Measurements from ENCODE around the gene LRMDA. TPM values are rescaled to one million over a fixed set of nuclear protein-coding genes. Genes with fewer than 3 reads are reported as not detected.
A peak's percentile ranks its signal among the peaks of the same experiment; 100 is the strongest.

LRMDA gene
- total and polyA plus RNA-seq, 2 of the 13 experiments (the other 11 are each of a cell fraction or from before 2014, with no cell fraction given): 13.4 to 22.0 TPM

- TF ChIP-seq MAFF (IDR thresholded peaks at IDR 0.05; ENCODE audit: low read depth, low read length): no peak; the same call in 1 of the 2 replicates
- TF ChIP-seq ATF5 (CRISPR knock-in tag; IDR thresholded peaks at IDR 0.05; ENCODE audit: low read depth): no peak
- peak; percentile 75 for TF ChIP-seq ARNT2 (CRISPR knock-in tag; IDR thresholded peaks at IDR 0.05; ENCODE audit: low read depth)
- TF ChIP-seq POLR2AphosphoS2 (IDR thresholded peaks at IDR 0.05; ENCODE audit: low read depth, low read length): no peak
- peak; percentile 47; the same call in 1 of the 2 replicates for TF ChIP-seq MYC (CRISPR knock-in tag; IDR thresholded peaks at IDR 0.05; ENCODE audit: borderline replicate concordance)
- 0 out of 2 replicates have a peak, but pooled peaks have one; percentile 55 for TF ChIP-seq ZNF775 (CRISPR knock-in tag; IDR thresholded peaks at IDR 0.05; ENCODE audit: borderline replicate concordance)
- peak; percentile 94 for TF ChIP-seq CBFB (CRISPR knock-in tag; IDR thresholded peaks at IDR 0.05)
- TF ChIP-seq ZBTB38 (CRISPR knock-in tag; IDR thresholded peaks at IDR 0.05): peak; percentile 74
- peak; percentile 85 for TF ChIP-seq KAT8 (CRISPR knock-in tag; IDR thresholded peaks at IDR 0.05)
- TF ChIP-seq LCORL (IDR thresholded peaks at IDR 0.05): no peak
- peak; percentile 88 for TF ChIP-seq LCORL (CRISPR knock-in tag; IDR thresholded peaks at IDR 0.05)
- TF ChIP-seq SP4 (CRISPR knock-in tag; IDR thresholded peaks at IDR 0.05): peak; percentile 30; the same call in 1 of the 2 replicates
- TF ChIP-seq MLLT10 (CRISPR knock-in tag; IDR thresholded peaks at IDR 0.05): no peak
- peak; percentile 93; the same call in 1 of the 2 replicates for TF ChIP-seq ZNF350 (CRISPR knock-in tag; IDR thresholded peaks at IDR 0.05; ENCODE audit: borderline replicate concordance, low read depth)
- no peak; the same call in 1 of the 2 replicates for TF ChIP-seq PHF20 (CRISPR knock-in tag; IDR thresholded peaks at IDR 0.05)
- no peak for TF ChIP-seq PRPF4 (IDR thresholded peaks at IDR 0.05; ENCODE audit: low read depth, low read length, poor library complexity, severe bottlenecking)
- TF ChIP-seq ZNF121 (CRISPR knock-in tag; IDR thresholded peaks at IDR 0.05): no peak
- peak; percentile 94 for TF ChIP-seq ZMYM4 (CRISPR knock-in tag; IDR thresholded peaks at IDR 0.05)
- no peak for TF ChIP-seq ARHGAP35 (CRISPR knock-in tag; IDR thresholded peaks at IDR 0.05; ENCODE audit: borderline replicate concordance)
- TF ChIP-seq ZNF770 (CRISPR knock-in tag; IDR thresholded peaks at IDR 0.05): peak; percentile 66
- no peak for TF ChIP-seq SNRNP70 (IDR thresholded peaks at IDR 0.05; ENCODE audit: low read depth, low read length)
- TF ChIP-seq ZBTB2 (CRISPR knock-in tag; IDR thresholded peaks at IDR 0.05; ENCODE audit: low read depth): no peak
- TF ChIP-seq CENPT (CRISPR knock-in tag; IDR thresholded peaks at IDR 0.05; ENCODE audit: low read depth): no peak
- TF ChIP-seq ZNF256 (CRISPR knock-in tag; conservative IDR thresholded peaks at IDR 0.05): no peak
- no peak for TF ChIP-seq ZNF572 (CRISPR knock-in tag; IDR thresholded peaks at IDR 0.05)
- TF ChIP-seq BCL6 (CRISPR knock-in tag; IDR thresholded peaks at IDR 0.05): peak; percentile 98
- TF ChIP-seq ZNF644 (CRISPR knock-in tag; IDR thresholded peaks at IDR 0.05; ENCODE audit: low read depth): peak; percentile 80
- no peak for TF ChIP-seq MAFG (CRISPR knock-in tag; IDR thresholded peaks at IDR 0.05)
Measured at GRCh38 chr10:76051007-76051936, 619.8 kb downstream of the LRMDA start (continued).

Measured in HepG2 (cell line).